GM18517 (cell line): ENCODE data around the gene SHFL.

Experiments used
- ATAC-seq: cut with Tn5 transposase; IDR thresholded peaks from one replicate; pipeline ENCODE4 v1.9.1; 2021; ENCODE audit warnings: mild to moderate bottlenecking, moderate library complexity; ENCODE audit not compliant: unreplicated experiment

SHFL gene

DNA sequence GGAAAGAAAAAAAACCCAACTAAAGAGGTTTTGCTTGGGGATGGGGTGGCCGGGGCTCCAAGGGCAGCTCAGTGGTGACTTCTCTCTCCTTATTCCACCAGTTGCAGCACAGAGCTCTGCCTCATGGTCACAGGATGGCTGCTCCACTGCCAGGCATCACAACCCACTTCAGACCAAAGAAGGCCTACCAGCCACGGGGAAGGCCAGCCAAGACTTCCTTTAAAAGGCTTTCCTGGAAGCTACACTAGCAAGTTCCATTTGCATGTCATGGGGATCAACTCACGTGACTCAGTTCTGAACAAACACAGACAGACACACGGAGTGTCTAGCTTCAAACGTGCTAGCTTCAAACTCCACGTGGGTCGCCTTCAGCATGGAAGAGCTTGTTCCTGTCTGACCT lies 46.8 kb downstream of the SHFL start:
- ATAC-seq: no peak

DNA sequence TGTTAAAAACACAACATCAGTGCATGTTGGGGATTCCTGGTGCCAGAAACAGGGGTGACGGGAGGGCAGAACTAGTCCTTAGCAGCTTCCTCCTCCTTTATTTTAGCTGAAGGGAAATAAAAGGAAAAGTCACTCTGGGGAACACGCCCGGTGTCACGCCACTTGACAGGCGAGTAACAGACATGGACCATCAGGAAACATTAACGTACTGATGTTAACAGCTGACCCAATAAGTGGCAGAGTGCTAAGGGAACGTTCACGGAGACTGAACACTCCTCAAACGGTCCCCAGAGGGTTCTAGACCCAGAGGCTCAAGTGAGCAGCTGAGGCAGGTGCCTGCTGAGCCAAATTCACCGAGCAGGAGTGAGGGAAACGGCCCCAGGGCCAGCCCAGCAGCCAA lies 47.5 kb downstream of the SHFL start:
- no peak for ATAC-seq

DNA sequence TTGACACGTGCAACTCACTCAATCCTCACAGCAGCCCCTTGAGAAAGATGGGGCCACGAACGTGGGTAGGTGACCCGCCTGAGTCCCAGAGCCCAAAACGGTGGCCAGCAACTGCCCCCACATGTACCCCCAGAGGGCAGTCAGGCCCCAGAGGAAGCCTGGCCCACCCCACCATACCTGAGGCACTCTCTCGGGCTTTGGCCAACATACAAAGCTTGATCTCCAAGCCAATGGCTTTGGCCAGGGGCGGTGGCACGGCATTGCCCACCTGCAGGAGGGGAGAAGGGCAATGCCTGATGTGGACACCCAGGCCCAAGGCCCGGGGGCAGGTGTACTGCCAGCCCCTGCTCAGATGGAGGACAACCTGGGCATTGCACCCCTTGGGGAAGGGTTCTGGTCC lies 47.9 kb downstream of the SHFL start:
- no peak for ATAC-seq

DNA sequence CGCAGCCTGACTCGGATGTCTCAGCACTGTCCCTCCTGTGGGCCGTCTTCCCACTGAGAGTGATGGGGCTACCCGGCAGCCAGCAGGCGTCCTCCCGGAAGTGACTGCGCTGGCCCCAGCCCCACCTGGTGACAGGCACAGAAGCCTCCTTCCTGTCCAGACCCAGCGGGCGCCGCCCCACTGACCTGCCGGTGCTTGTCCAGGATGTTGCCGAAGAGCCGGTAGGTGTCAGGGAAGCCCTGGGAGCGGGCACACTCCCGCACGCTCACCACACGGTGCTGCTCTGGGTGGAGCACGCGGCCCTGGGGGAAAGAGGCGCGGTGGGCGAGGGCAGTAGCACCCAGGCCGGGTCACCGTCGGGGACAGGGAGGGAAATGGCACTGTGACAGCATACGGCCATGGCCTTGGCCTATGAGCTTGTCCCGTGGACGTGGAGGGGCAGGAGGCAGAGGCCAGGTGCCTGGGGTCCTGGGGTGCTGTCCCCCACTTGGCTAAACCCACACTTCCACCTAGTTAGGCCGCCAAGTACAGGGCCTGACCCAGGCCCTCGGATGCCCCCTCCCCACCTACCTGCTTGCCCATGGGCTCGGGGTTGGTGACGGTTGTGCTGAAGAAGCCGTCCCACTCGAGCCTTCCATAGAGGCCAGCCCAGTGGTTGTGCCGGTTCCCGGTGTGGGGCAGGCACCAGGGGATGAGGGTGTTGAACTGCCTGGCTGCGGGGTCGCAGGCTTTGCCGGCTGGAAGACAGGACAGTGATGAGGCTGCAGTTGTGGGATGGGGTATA lies 49.6 kb downstream of the SHFL start:
- no peak for ATAC-seq

DNA sequence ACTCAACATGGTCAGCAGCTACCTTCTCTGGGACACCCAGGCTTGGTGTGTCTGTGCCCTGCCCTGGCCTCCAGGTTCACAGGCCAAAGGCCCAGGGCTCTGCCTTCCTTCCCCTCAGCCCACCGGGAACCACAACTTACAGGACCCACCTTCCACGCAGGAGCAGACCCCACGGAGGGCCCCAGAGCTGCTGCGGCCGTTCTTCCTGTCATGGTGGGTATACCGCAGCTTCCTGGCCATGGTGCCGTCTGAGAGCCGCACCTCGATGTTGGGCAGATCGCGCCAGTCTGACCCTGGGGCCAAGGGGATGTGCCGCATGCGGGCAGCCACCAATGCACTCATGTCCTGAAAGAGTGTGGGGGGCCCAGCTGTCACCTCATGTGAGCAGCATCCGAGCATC lies 50.8 kb downstream of the SHFL start:
- no peak for ATAC-seq

DNA sequence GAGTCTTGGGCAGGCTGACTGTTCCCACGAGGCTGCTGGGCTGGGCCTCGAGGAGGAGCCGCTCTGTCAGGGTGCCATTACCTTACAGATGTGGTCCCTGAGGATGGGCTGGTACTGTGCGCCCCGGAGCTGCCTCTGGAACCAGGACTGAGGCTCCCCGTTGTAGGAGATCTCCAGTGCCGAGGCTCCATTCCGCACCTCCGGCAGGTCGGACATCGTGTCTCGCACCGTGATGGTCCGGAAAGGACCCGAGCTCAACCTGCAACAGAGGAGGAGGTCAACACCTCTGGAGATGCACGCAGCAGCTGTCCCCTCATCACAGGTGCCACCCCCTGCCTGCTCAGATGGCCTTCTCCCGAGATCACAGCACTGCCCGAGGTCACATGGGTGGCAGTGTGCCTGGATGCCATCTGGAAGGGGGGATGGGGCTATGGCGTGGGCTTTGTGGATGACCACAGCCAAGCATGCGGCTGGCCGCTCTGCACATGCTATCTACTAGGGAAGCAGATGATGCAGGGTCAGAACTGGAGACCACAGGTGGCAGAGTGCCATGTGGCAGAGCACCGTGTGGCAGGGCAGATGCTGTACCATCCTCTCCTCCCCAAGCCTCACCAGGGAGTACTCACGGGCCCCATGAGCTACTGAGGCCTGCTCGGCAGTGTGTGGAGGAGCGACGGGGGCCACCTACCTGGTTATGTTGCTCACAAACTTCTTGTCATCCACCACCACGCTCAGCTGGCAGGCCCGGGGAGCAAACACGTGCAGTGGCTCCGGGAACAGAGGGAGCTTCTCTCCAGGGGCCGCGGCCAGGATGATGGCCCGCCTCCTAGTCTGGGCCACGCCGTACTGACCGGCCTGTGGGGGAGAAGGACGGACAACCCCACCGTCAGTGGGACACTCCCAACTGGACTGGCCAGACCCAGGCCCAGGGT lies 51.9 kb downstream of the SHFL start:
- no peak for ATAC-seq

DNA sequence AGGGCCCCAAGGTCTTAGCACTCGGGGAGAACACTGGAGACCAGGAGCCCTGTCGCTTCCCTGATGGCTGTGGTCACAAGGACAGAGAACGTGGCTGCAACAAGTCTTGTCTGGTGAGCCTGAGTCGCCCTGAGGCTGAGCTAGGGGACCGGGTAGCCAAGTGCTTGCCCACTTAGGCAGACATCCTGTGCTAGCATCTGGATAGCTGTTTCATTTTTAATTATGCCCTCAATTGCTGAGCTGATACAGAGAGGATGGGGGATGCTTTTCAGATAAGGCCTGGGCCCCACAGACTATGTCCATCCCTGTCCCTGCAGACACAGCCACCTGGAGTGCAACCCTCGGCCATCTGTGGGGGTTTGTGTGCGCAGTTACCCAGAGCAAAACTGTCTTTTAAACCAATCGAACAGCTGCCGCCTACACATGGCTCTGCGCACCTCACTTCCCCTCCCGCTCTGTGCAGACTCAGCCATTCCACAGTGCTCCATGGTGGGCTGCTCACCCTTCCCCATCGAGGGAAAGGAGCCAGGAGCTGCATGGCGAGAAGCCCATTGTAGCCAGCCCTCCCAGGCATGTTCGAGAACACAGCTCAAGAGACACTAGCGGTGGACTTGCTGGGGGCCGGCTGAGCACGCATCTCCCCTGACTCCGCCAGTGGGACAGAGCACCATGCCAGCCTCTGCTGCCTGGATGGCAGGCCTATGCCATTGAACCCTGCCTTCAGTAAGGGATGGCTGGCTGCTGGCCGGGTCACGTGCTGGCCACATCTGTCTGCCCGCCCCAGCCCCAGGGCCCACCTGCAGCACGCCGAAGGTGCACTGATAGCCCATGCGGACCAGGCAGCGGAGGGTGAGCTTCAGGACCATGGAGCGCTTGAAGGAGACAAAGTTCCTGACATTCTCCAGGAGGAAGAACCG lies 53.0 kb downstream of the SHFL start:
- ATAC-seq: no peak

DNA sequence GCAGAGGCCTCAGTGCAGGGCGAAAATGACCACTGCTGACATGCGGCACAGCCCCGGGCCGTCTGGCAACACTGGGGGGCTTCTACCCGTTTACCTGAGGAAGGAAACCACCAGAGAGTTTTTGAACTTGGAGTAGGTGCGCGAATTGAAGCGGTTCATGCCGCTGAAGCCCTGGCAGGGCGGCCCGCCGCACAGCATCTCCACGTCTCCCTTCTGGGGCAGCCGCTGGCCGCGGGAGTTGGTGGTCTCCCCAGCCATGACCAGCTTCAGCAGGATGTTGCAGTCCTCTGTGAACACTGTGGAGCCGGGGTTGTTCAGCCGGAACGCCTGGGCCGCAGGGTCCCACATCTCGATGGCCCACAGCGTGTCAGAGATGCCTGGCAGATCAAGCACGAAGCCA lies 53.8 kb downstream of the SHFL start:
- no peak for ATAC-seq

DNA sequence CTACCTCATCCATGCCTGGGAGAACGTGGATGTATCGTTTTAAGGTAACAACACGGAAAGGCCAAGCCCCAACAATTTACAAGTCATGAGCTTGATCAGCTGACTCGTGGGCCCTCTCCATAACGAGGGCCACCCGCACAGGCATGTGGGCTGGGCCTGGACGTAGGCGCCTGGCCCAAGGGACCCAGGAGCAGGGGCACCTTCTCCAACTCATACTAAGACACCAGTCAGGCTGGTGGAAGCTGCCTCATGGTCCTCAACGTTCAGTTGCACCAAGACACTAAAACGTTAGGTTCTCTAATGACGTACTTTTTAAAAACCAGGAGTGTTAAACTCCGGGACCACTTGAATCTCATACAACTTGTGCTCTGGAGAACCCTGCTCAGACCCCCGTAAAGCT lies 55.4 kb downstream of the SHFL start:
- no peak for ATAC-seq

DNA sequence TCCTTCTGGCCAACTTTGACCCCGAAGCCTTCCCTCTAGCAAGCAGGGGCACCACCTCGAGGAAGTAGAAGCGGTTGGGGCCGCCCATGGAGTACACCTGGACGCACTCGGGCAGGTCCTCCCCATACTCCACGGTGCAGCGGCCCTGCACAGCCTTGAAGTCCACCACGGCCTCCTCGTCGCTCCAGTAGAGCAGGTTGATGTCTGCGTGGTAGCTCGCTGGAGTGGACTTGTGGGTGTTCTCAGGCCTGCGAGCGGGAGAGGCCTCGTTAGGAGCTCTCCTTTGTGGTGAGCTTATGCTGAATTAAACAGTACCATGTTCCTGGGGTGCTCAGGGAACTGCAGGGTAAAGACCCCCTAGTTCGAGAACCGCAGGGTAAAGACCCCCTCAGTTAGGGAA lies 55.9 kb downstream of the SHFL start:
- ATAC-seq: no peak
